NCI-H345 treated with DMSO at 0.1 percent for 48 hours (cell line): ENCODE results near the gene FRMD4A.

ENCODE experiments used
- DNase-seq: peaks from one replicate; lab custom pipeline; 2025; ENCODE audit not compliant: unreplicated experiment; lab: John Stamatoyannopoulos, UW

The FRMD4A gene

DNA sequence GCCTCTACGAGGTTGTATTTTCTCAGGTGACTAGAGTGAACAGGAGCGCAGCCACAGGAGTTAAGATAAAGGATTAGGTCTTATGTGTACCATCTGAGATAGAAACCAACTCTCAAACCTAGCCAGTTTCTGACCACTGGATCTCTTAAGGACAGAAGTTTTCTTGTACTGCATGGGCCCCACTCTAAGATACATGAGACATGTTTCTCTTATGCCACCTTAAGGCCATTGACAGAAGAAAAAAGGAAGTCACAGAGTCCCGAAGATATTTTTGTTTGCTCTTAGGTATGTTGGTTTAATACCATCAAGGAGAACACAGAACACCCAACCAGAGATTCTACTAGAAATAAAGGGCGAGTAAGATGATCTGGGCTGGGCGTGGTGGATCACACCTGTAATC, 335.8 kb downstream of the FRMD4A start:
- no peak for DNase-seq

DNA sequence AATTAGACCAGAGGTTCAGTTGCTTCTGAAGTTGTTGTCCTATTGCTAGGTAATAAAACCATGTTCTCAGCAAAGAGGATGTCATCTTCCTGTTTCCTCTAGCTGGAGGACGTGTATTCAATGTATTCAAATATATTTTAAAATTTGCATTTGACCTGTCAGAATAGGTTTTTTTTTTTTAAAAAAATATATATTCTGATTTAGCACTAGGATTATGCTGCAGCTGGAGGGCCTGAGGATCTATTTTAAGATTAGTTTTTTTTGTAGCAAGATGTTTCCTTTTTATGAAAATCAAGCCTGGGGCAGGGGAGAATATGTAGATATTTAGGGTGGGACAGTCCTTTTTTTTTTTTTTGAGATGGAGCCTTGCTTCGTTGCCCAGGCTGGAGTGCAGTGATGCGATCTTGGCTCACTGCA, 337.0 kb downstream of the FRMD4A start:
- DNase-seq: no peak

DNA sequence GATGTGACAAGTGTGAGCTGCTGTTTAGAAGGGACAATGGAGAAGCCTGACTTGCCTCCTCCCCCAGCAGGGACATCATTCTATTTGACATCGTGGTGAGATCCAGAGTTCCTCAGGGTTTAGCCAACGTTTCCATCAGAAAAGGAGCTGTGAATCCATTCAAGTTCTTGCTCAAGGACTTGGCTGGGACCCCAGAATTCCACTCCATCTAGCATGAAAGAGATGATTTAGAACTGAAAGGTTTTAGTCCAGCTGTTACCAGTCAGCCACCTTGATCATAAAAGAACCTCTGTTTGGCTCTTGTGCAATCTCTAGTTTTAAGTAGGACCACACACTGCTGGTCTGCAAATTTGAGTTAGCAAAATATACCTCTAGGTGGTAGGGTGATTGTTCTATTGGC, 337.6 kb downstream of the FRMD4A start:
- DNase-seq: peak; percentile 28

DNA sequence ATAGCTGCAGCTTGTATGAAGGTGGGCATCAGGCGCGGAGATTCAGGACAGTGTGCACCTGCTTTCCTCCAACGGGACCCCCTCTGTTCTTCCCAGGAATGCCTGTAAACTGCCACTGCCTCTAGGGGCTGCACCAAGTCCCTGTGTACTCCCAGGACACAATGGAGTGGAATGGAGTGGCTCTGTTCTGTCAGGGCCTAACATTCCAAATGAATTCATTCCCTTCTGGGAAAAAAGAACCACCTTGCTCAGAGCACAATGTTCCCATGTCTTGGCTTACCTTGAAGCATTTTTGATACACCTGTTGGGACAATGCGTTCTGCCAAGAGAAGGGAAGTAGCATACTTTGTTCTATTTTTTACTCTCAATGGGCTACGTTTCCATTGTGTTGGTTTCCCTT, 339.4 kb downstream of the FRMD4A start:
- no peak for DNase-seq

DNA sequence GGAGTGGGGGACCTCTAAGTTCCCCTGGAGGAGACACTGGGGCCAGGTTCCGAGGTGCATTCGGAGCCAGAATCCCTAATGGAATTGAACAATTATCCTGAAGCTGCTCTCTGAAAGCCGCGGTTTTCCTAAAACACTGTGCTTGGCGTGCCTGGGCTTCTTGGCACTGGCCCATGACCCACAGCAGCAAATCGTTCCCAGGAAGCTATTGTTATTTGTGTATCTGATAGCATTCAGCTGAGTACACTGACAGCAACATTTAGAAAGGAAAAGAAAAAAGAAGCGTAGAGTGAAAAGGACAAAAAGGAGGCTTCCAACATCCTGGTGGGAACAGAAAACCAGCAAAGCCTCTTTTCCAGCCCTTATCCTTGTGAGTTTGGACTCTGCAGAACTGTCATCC, 339.8 kb downstream of the FRMD4A start:
- peak; percentile 30 for DNase-seq

DNA sequence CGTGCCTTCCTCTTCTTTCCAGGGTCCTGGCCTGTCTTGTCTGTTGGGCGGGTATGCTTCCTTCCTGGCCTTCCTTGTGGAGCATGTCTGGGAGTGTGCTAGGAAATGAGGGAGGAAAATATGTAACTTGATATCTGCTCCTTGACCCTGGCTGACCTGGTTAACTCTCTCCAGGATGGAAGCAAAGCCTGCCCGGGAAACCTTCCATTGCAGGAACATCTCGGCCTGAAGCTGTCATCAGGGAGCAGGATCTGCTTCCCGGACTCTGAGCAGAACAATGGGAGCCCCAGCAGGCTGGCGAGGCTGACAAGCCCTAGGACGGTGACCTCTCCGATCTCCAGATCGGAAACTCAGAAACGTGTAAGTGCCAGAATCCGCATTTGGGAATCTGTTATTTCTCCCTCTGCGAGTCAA, 340.3 kb downstream of the FRMD4A start:
- DNase-seq: no peak

DNA sequence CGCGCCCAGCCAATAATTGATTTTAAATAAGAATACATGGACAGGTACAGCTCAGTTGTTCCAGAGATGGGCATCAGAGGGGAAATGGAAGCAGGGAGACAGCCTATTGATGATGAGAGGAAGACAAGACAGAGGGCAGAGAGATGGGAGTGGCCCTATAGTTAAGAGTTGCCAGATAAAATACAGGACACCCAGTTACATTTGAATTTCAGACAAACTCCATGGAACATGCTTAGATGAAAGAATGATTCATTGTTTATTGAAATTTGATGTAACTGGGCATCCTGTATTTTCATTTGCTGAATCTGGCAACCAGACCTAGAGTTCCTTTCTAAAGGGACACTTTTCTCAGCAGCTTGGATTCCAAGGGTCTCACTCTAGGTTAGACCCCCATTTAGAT, 341.1 kb downstream of the FRMD4A start:
- no peak for DNase-seq

DNA sequence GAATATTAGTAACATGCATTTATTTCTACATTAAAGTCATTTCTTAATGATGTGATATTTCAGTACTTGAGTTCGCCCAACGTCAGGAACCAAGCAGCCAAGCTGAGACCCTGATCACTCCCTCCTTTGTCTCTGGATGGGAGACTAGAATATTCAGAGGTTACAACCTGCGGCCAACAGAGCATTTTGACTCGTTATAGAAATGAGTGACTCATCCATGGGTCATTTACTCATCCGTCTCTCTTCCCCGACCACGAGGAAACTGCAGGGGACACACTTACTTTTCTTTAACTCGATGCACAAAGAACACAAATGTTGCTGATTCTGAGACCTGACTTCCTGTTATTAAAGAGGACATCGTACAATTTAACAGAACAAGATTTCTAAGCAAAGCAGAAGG, 343.3 kb downstream of the FRMD4A start:
- no peak for DNase-seq

DNA sequence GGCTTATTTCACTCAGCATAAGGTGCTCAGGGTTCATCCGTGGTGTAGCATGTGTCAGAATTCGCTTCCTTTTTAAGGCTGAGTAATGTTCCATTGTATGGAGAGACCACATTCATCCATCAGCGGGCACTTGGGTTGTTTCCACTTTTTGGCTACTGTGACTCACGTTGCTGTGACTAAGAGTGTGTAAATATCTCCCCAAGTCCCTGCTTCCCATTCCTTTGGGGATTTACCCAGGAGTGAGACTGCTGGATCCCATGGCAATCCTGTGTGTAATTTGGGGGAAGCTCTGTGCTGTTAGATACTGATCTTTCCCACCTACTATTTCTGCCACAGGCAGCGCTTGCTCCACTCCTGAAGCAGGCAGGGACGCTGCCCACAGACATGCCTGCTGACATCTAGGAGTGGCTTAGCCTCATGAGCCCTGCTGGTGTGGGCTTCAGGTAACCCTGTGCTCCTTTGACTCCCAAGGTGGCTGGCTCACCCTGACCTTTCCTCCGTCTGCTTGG, 346.0 kb downstream of the FRMD4A start:
- no peak for DNase-seq

DNA sequence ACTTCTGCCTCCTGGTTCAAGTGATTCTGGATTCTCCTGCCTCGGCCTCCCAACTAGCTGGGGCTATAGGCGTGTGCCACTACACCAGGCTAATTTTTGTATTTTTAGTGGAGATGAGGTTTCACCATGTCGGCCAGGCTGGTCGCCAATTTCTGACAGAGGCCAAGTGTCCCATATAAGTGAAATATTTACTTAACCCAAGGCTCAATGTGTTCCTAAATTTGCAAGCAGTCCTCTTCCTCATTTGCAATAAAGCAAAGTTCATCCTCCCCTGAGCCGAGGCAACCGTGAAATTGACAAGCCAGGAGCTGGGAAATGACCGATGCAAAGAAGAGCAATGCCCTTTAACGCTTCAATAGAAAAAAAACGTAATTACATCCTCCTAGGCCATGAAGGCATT, 347.7 kb downstream of the FRMD4A start:
- no peak for DNase-seq

DNA sequence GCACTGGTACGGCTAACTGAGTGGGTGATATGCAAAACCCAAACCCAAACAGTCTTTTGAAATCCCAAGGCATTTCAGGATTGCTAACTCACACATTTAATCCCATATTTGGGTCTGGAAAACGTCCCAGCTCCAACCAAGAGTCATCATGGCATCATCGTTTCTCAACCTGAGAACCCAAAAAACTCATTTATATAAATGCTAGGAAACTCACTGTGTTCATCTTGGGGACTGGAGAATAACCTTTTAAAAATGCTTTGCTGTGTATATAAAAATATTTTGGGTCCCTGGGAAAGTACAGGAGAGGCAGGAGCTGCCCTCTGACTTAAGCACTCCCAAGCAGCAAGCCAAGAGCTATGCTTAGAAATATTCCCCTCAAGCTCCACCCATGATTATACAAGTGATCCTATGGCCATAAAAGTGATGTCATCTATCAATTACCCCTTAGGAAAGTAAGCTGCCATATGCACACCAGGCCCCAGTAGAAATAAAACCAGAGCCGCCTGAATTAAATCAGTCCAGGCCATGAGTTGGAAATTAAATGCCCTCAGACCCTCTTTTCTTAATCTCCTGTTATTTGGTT, 352.1 kb downstream of the FRMD4A start:
- DNase-seq: no peak

DNA sequence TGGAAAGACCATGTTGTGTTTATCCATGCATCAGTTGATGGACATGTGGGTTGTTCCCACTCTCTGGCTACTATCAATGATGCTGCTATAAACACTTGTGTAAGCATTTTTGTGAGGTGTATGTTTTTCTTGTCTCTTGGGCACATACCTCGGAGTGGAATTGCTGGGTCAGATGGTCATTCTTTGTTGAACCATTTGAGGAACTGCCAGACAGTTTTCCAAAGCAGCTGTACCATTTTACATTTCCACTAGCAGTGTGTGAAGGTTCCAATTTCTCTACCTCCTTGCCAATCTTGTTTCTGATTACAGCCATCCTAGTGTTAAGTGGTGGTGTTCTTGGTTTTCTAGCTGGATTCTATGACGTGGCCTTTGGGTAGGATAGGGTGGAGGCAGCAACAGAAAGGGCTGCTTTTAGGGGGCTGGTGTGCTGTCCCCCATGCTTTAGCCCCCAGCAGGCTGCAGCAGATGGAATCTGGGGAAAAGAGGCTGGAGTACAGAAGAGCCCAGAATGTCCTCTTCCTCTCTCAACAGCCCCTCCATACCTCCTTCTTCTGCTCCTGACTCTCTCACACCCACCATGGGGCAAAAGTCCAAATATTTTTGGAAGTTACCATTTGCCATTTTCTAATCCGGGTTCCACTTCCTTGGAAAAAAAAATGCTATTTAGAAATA, 352.7 kb downstream of the FRMD4A start:
- no peak for DNase-seq

DNA sequence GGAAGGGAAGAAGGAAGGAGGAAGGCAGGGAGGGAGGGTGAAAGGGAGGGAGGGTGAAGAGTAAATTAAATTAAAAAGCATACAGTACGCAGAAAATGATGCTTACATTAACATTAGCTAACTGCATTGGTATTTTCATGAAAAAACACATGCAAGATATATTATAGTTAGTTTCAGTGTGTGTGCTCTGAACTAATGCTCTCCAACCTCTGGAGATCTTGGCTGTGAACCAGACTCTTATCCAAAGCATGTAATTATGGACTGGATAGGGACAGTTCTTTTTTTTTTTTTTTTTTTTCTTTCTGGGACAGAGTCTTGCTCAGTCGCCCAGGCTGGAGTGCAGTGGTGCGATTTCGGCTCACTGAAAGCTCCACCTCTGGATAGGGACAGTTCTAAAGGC, 357.0 kb downstream of the FRMD4A start:
- no peak for DNase-seq

DNA sequence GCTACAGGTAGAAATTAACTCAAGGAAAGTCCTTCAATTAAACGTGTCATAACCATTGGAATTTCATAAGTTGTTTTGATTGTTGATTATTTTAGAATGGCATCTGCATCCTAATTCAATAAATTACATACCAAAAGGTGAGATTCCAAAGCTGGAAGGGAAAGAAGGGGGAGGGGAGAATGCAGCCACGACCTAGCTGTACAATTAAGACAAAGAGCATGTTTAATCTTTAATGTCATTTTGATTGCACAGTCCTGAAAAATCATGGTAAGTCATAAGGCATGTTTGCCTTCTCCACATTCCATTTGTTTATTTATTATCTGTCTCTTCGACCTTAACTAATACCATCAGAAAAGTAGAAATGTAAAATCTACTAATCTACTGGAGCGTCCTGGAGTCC, 358.1 kb downstream of the FRMD4A start:
- no peak for DNase-seq

DNA sequence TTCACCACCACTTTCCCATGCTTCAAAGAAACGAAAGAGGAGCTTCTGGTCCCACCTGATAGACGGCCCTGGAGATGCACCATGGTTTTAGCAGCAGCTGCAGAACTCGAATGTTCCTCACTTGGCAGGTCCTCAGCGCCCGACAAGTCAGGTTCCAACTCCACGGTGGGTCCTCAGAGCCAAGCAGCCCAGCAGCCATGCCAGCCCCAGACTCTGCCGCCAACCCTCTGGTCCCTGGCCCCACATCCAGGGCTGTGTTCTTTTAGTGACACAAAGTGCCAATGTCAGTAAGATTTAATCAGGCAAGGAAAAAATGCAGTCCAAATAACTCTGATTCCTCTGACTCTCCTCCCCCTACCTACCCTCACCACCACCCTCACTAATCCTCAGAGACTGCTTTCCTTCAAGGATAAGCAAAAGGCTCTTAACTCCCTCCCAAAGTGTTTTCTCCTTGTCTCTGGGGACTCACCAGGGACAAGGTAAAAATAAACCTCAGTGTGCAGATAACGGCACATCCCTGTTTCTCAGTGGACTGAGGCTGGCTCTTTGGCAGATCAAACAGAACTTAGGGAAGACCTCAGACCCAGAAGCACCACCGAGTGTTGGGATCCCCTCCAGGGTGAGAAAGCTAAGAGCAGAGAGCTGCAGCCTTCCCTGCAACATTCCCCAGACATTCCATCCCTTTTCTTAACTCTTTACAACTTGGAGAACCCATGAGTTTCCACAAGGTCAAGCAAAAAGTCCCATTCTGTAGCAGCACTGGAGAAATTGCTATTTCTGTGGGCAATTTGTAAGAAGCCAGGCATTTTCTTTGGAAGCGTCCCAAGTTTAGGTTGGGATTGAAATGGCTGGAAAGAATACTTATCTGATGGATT, 358.9 kb downstream of the FRMD4A start:
- no peak for DNase-seq

DNA sequence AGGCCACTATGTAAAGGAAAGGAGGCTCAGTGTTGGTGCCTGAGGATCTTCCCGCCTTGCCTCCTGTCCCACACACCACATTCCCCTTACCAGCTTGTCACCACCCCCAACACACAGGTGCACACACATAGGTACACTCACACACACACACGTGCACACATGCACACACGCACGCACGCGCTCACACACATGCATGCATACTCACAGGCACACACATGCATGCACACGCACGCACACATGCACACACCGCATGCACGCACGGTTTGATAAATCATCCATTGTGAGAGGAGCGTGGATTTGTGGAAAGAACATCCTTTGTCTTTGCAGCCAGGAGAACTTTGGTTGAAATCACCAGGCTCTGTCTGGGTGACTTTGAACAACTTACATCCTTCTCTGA, 359.8 kb downstream of the FRMD4A start:
- DNase-seq: no peak

DNA sequence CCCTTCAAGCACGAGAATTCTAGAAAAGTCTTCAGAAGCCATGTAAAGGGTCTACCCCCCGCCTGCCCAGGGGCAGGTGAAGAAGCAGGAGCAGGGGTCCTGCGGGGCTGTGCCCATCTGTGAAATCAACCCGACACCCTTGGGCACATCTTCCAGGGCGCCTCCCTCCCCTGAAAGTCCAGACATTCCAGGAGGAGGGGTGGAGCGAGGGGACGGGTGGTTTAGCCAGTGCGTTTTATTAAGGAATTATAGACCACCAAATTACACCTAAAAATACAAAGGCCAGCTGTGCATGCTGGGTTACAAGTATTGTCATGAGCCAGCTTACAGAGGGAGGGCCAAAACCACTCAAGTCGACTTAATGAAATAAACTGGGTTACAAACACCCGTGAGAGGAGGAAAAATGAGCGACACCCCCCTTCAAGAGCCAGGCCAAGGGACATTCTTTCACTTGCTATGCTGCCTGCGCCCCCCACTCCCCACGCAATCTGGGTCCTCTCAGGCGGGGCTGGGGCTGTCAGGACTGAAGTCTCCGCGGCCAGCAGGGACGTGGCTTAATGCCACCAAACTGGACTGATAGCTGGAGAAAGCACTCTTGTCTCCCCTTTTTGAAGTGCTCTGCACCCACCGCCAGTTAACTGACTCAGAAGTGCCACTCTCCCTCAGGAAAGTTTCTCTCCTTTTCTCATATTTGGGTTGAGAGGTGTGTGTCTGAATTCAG, 360.3 kb downstream of the FRMD4A start:
- DNase-seq: no peak

DNA sequence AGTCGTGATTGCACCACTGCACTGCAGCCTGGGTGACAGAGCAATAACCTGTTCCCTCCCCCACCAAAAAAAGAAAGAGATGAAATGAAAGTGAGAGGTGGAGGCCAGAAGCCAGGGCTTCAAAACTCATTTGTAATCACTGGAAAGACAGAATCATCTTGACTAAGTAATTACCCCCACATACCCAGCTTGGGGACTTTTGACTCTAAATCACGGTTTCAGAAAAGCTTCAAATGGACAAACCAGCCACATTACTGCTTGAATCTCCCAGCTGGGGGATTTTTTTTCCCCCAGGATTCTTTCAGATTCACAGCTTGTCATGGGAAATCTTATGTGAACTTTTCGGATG, 361.0 kb downstream of the FRMD4A start:
- no peak for DNase-seq

DNA sequence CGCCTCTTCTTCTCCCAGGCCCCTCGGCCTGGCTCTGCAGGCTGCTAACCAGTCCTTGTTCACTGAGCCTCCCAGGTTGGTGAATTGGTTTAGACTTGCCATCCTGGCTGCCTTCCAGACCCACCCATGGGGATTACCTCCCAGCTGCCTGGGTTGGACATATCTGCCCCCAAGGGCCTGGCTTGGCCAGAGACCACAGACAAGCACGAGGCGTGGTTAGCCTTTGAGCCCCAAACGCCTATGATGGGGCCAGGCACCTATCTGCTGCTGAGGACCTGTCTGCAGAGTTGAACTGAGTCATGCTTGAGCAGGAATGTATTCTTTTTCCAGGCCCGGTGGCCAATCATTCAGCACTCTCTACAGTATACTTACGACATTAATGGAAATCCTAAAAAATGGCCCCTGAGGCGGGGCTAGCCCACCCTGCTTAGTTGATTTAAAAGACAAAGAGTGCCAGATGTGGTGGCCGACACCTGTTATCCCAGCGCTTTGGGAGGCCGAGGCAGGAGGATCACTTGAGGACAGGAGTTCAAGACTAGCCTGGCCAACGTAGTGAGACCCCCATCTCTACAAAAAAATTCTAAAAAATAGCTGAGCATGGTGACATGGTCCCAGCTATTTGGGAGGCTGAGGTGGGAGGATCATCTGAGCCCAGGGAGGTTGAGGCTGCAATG, 361.5 kb downstream of the FRMD4A start:
- no peak for DNase-seq

DNA sequence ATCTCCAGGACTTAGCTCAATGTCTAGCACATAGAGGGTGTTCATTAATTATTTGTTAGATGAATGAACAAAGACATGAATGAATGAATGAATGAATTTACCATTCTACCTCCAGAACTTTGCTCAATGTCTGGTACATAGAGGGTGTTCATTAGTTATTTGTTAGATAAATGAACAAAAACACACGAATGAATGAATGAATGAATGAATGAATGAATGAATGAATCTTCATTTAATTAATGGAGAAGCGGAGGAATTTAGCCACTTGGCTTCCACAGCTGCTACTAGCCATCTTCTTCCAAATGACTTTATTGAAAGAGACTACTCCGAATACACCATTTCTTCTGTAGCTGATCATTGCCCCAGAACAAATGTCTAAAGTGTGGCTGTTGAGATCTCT, 368.9 kb downstream of the FRMD4A start:
- DNase-seq: no peak

DNA sequence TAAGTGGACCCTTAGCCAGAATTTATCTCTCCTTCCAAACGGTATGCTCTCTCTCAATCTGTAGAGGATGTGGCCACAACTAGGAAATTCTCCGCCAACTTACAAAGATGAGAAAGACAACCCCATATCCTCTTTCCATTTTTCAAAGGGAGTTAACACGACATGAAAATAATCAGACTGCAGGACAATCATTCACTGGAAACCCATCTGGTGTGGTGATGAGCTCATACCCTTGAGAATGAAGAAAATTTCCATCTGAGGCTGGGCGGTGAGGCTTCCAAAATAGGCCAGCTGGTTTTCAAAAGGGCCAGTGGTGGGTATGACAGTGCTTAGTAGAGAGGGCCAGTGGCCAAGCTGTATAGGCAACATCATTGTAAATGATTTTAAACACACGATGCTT, 369.6 kb downstream of the FRMD4A start:
- DNase-seq: no peak
